RKO (cell line): Measurements from ENCODE around the gene ASB1.
"Not testable (repeated sequence)": the region's sequence is repeated elsewhere in the genome, so short reads cannot be mapped to it uniquely, and the experiment has no call there.

Experiments used
- DNase-seq: peaks from one replicate; pipeline ENCODE4 v3.0.0-alpha.2; 2016; ENCODE audit warnings: low spot score

Gene ASB1

DNA sequence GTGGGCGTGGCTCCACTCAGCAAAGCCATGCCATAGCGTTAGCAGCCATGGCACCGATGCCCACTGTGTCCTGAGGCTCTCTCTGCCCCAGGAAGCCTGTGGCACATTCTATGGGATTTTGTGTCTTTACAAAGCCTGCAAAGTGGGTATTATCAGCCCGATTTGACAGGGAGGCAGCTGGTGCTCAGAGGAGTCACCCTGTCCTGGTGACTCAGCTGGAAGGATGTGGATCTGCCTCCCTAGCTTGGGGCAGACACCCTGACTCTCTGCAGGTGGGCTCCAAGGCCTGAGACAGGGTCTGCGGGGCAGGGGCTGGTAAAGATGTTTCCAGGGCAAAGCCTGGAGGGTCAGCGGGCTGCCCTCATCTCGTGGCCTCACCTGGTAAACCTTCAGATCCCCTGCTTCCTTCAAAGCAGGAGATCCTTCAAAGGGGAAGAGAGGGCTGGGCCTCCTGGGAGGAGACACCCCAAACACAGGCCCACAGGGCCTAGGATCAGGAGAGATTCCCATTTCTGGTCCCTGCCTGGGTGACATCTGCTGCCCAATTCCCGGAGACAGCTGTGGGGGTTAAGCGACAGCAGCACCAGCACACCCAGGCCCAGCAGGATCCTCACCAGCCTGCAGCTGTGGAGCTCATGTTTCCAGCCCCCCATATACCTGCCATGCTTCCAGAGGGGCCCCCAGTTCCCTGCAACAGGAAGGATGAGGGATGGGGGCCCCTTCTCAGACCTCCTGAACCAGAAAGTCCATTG, 3.0 kb upstream of the ASB1 start:
- peak; percentile 52 for DNase-seq

DNA sequence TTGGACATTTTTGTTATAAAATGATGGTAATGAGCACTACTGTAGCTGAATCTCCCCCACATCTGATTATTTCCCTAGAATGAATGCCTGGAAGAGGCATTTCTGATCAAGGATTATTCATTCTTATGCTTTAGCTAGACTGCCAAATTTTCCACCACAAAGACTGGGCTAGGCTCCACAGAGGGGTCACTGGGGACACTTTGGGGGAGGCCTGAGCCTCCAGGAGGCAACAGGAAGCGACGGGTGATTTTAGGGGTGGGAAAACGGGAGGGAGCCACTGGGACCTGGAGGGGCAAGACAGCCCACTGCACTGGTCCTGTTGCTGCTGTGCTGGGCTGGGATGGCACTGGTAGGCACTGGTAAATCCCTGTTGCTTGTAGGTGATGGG, 2.4 kb upstream of the ASB1 start:
- no peak for DNase-seq

DNA sequence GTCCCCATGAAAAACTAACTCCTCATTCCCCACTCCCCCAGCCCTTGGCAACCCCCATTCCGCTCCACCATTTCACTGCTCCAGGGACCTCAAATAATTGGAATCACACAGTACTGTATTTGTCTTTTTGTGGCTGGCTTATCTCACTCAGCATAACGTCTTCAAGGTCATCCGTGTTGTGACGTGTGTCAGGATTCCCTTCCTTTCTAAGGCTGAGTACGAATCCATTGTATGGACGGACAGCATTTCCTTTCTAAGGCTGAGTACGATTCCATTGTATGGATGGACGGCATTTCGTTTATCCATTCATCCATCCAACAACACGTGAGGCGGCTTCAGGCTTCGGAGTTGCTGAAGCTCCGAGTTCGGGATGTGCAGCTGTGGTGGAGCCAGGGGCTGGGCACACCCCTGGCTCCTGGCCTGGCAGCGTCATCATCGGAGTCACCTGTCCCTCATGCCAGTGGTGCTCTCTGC, 1.2 kb upstream of the ASB1 start:
- no peak for DNase-seq

DNA sequence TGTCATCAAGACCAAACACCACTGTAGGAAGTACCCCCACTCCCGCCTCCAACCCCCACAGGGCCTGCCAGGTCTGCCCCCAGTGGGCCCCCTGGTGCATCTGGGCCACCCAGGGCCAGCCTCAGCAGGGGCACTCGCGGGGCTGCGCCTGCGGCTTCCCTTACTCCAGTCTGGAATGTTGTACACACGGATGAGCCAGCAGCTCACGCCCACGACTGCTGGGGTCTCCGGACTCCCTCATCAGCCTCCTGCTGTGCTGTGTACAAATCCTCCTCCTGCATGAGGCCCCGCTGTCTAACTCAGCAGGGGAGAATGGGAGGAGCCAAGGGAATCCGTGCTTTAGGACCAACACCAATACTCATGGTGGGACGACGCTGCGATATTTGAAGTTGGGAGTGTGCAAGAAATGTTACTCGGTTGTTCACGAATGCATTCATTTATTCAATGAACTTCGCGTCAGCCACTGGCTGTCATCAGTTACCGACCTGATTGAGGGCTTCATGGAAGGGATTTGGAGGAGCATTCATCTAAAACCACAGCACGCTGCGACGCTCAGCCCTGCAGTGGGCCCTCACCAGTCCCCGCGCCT, 654 bp upstream of the ASB1 start:
- DNase-seq = peak; percentile 93

DNA sequence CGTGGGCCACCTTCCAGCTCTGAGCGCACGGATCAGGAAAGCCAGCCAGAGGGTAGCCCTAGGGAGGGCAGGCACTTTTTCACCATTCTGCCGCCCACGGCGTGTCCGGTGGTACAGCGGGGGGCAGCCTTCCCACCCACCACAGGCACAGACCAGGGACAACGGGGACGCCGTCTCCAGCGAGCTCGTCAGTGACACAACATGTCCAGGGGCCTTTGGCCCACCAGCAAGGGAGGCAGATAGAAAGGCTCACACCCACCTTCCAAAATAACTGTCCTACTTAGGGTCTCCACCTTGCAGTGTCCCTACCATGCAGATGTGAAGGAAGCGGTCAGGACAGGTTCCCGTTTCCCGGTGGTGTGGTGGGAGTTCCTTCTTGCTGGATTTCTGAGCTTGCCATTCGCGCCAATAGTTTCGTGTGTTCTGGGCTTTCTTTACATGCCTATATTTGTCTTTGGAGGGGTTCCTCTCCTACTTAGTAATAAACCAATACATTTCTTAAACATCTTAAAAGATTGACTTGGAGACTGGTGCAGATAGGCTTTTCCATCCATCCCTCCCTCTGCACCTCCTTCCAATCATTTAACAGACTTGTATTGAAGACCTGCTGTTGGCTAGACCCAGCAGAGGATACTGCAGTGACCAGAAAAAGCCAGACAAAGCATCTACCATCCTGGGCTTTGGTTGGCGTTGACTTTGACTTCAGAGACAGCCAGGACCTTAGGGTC, 872 bp downstream of the ASB1 start:
- DNase-seq = peak; percentile 38

DNA sequence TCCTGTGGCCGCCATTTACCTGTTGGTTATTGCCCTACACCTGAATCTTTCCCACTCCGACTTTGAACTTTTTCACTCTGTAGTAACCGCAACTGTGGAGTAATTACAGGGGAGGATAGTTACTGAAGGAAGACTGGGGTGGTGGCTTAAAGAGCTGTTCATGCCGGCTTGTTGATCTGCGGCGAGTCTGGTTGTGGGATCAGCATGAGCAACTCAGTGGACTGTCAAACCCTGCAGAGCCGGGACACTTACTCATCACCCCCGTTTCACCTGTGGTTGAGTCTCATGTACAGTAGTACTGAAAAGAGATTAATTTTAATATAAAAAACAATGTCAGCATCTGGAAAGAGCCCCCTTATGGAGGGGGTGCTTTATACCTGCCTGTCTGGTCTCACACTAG, 2.1 kb downstream of the ASB1 start:
- peak; percentile 72 for DNase-seq

DNA sequence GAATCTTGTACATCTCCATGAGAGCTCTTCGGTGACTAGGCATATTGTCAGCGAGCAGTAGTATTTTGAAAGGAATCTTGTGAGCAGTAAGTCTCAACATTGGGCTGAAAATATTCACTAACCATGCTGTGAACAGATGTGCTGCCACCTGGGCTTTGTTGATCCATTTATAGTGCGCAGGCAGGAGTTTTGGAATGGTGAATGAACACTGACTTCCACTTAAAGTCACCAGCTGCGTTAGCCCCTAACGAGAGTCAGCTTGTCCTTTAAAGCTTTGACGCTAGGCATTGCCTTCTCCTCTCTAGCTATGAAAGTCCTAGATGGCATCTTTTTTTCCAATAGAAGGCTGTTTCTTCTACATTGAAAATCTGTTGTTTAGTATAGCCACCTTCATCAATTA, 4.1 kb downstream of the ASB1 start:
- peak; percentile 58 for DNase-seq

DNA sequence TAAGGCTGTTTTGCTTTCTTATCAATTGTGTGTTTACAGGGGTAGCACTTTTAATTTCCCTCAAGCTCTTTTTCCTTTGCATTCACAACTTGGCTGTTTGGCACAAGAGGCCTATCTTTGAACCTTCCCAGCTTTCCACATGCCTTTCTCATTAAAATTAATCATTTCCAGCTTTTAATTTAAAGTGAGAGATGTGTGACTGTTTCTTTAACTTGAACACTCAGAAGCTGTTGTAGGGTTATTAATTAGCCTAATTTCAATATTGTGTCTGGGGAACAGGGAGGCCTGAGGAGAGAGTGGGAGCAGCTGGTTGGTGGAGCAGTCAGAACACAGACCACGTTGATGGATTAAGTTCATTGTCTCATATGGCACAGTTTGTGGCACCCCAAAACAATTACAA, 4.7 kb downstream of the ASB1 start:
- no peak for DNase-seq

DNA sequence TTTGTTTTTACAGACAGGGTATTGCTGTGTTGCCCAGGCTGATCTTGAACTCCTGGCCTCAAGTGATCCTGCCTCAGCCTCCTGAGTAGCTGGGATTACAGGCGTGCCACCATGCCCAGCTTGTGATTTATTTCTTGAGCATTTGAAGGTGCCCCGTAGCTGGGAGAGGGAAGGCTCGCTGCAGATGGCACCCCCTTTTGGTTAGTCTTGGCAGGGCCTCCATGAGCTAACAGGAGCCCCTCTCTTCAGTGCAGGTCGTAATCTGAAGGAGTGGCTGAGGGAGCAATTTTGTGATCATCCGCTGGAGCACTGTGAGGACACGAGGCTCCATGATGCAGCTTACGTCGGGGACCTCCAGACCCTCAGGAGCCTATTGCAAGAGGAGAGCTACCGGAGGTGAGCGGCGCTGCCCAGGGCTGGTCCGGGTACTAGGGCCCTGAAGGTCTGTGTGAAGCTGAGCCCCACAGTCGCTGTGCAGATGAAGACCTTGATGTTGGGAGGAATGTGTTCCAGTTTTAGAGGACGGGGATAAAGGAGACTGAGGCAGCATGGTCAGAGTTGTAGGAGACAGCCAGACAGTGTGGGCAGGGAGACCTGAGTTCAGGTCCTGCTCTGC, 6.7 kb downstream of the ASB1 start:
- DNase-seq = peak; percentile 52

DNA sequence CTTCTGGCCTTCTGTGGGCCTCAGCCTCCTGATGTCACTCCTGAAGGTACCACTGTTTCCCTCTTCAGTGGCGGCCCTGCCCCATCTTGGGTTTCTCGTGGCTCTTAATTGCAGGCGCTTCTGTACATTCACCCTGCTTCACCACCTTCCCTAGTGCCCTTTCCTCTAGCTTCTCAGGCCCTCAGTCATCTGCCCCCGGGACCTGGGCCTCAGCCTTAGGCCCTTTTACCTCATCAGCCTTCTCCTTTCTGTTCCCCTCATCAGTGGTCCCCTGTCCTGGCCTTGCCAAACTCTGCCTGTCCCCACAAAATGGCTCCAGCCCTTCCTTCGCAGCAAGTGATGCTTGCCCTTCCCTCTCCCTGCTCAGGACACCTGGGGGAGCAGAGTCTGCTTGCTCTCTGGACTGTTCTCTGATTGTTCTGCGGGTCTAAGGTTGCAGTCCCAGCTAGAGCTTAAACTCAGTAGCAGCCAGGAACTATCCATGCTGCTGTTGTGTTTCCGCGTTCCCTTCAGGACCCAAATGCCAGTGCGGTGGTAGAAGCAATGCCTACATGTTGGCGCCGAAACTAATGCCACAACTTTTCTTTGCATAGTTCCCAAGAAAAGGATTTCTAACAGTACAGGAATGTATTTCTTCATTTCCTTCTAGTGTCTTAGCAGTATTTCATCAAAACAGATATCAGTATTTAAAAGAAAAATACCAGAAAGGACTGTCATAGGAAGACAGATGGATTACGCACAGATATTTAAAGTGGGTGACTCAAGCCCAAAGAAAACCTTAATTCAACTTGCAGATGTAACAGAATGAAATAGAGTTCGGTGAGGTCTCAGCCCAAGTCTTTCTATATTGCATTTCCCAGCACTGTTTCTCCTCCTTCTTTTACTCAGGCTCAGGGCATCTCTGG, 7.5 kb downstream of the ASB1 start:
- peak; percentile 97 for DNase-seq

DNA sequence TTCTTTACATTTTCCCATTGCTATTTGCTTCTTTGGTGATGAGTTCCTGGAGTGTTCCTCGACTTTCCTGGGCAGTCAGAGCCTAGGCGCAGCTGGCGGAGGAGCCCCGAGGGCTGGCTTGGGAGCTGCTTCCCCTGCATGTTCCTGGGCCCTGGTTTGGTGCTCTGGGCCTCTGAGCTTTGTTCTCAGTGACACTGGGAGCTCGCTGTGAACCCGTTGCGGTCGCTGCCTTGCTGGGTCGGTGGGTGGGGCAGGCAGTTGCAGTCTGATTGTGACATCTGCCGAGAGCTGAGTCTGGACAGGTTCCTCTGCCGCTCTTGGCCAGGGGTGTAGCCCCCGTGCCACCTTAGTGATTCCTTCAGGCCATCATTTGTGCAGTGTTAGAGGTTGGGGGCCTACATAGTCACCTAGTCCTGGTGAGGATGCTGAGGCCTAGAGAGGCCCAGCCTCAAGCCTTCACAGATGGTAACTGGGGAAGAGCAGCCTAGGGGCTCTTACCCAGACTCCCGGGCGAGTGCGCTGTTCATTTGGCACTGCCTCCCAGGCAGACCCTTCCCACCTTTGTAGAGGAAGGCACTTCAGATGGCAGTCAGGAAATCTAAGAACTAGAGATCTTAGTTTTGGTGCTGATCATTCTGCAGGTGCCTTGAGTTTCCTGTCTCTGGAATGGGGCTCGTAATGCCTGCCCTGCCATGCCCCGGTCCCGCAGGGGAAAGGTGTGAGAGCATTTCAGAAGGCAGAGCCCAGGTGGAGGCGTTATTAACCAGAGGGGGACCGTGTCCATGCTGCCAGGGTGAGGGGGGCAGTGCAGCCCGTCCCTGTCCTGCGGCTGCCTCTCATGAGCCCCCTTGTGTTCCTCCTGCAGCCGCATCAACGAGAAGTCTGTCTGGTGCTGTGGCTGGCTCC, 8.4 kb downstream of the ASB1 start:
- DNase-seq = peak; percentile 21

DNA sequence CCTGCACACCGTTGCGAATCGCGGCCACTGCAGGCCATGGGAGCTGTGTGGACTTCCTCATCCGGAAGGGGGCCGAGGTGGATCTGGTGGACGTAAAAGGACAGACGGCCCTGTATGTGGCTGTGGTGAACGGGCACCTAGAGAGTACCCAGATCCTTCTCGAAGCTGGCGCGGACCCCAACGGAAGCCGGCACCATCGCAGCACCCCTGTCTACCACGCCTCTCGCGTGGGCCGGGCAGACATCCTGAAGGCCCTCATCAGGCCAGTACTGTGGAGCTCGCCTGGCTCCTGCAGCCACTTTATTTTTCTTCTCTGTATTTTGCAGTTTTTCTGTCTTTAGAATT, 9.0 kb downstream of the ASB1 start:
- DNase-seq = peak; percentile 85

DNA sequence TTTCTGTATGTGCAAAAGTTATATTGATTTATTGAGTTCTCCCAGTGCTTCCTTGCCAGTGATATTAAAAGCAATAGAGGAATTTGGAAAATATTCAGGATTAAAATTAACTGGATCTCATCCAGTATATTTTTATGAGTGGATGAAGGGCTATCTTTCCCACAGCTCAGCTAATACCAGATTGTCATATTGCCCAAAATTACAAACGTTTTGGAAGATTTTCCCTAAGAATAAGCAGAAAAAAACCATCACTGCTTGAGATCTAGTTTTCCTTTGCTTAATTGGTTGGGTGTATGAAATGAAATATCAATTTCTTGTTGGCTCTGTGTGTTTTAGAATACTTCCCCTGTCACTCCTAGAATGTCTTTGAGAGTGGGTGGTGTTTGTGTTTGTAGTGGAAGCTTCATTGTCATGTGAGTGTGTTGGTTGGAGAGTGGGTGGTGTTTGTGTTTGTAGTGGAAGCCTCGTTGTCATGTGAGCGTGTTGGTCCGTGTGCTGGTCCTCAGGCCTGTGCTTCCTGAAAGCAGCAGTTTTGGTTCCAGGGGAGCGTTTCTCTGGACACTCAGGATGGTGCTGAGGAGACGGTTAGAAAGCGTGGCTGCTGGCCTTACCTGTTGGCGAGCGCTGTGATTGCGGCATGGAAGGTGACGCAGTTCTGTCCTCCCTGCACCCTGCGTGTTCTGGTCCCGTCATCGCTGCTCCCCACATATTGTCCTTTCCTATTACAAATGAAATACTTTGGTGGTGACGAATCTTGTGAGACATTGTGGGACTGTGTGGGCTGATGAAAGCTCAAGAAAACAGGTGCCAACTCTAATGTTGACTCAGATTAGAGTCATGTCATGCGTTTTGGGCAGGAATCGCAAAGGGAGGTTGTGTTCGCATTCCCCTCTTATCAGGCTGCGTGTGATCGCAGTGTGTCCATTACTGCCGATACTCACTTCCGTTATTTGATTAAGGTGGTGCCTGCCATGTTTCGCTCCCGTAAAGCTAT, 12.4 kb downstream of the ASB1 start:
- DNase-seq = peak; percentile 99

DNA sequence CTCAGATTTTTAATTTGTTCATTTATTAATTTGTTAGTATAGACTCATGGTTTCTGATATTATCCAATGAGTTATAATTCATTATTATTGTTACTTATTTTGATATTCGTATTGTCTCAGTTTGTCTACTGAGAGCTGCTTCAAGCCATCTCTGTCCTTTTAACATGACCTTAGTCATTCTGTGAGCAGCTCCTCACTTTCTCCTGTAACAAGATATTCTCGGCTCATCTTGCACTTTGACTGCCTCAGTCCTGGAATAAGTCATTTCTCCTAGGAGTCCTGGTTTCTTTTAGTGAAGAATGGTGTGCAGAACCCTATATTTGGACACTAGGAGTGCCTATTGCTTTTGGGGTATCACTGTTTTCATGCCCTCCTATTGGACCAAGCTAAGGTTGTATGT, 13.2 kb downstream of the ASB1 start:
- DNase-seq = peak; percentile 45

DNA sequence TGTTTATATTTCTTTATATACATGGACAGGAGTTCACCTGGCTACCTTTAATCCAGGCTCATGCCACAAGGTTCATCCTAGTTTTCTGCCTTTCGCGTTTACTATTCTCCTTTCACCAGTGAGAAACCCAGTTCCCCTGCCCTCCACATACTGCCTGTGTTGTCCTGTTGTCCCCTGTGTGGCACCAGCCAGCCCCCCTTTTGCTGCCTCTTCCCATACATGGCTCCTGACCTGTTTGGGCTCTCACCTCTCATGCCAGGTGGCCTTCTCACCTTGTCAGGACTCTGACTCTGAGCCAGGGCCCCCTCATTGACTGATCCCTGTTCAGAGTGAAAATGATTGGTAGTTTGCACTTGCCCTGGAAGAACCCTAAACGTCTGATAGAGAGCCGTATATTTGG, 13.6 kb downstream of the ASB1 start:
- DNase-seq = no peak

DNA sequence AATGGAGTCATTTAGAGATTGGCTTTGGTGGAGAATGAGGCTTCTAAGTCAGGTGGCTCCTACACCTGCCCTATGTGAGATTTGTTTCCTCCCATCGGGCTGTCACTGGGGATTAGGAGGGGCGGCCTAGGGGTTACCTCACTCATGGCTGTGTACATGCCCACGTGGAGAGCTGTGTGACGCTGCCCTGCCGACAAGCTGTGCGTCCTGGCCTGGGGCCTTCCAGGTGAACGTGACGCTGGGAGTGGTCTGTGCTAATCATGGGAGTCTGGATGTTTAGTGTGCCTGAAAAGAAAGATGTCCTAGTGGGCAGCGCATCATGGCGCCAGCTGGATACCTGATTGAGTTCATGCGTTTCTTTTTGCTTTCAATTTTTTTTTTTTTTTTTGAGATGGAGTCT, 14.0 kb downstream of the ASB1 start:
- DNase-seq = no peak

DNA sequence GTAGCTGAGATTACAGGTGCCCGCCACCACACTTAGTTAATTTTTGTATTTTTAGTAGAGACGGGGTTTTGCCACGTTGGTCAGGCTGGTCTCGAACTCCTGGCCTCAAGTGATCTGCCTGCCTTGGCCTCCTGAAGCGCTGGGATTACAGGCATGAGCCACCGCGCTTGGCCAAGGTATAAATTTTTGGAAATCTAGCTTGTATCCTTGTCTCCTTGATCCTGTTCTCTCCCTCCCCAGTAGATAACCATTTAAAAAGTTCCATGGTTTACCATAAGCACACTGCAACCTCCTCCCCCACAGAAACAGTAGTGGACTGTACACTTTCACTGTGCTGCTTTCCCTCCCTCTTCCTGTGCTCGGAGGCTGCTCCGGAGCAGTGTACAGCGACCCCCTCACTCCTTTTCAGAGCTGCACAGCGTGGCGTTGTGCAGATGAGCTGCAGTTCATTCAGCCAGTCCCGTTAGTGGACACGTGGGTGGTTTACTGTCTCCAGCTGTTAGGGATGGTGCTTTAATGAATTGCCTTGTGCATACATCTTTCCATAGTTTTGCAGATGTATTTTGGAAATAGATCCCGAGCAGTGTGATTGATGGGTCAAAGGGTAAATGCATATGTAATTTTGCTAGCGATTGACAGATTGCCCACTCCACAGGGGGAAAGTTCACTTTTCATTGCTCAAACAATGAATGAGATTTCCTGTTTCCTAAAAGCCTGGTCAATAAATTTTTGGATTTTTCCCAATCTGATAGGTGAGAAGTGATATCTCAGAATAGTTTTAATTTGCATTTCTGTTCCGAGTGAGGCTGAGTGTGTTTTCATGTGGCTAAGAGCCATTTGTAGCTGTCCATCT, 14.8 kb downstream of the ASB1 start:
- DNase-seq = no peak

DNA sequence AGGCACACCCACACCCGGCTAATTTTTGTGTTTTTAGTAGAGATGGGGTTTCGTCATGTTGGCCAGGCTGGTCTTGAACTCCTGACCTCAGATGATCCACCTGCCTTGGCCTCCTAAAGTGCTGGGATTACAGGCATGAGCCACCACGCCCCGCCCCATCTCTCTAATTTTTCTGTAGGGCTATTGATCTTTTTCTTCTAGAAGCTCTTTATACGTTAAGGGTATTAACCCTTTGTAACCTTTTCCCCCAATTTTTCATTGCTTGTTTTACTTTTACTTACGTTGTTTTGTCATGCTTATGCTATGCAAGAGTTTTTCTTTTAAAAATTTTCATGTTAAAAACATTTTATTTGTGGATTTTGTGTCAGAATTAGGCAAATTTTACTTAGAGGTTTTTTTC, 15.5 kb downstream of the ASB1 start:
- not testable (repeated sequence) for DNase-seq

DNA sequence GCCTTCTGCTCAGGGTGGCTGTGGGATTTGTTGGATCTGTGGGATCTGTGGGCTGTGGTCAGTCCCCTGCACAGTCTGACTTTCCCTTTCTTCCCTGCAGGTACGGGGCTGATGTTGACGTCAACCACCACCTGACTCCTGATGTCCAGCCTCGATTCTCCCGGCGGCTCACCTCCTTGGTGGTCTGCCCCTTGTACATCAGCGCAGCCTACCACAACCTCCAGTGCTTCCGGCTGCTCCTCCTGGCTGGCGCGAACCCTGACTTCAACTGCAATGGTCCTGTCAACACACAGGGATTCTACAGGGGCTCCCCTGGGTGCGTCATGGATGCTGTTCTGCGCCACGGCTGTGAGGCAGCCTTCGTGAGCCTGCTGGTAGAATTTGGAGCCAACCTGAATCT, 17.5 kb downstream of the ASB1 start:
- no peak for DNase-seq
